Activated naive CD4-positive, alpha-beta T cell treated with anti-CD3 and anti-CD28 coated beads, Interleukin-2, amount 50 U/mL, for 72 hours (primary cell): Measurements from ENCODE around the gene CCL28. TPM values are rescaled to one million over a fixed set of nuclear protein-coding genes. Genes with fewer than 3 reads are reported as not detected.
"Not testable (repeated sequence)": the region's sequence is repeated elsewhere in the genome, so short reads cannot be mapped to it uniquely, and the experiment has no call there.

ENCODE experiments used
- ATAC-seq, 2 donors: fragments of 150-1000 bp; cut with Tn5 transposase; 2 replicates each; pipeline ENCODE4 v1.10.0; 2021; ENCODE audit warnings: mild to moderate bottlenecking in 2 of 2, moderate library complexity in 2 of 2
- DNase-seq, 2 donors: peaks; one replicate each; pipeline ENCODE4 v3.0.0; 2021 to 2022; ENCODE audit warnings: low spot score in 2 of 2
- H3K27ac Mint-ChIP-seq, 2 donors: one replicate each; pipeline ENCODE4 v1.8.0; 2022; ENCODE audit warnings: mild to moderate bottlenecking in 2 of 2, mixed read lengths in 2 of 2
- H3K36me3 Mint-ChIP-seq, 2 donors: one replicate each; pipeline ENCODE4 v1.8.0; 2022; ENCODE audit warnings: mixed read lengths in 2 of 2
- H3K9me3 Mint-ChIP-seq, 2 donors: one replicate each; pipeline ENCODE4 v1.8.0; 2022; ENCODE audit warnings: mixed read lengths in 2 of 2
- total RNA-seq, 2 donors: library from RNA; stranded (reverse); gene quantifications; one replicate each; pipeline ENCODE4 v1.2.3, GENCODE V29; 2022

Gene CCL28
- total RNA-seq, 2 donors from 2014 or later = 4.5 to 18.9 TPM

DNA sequence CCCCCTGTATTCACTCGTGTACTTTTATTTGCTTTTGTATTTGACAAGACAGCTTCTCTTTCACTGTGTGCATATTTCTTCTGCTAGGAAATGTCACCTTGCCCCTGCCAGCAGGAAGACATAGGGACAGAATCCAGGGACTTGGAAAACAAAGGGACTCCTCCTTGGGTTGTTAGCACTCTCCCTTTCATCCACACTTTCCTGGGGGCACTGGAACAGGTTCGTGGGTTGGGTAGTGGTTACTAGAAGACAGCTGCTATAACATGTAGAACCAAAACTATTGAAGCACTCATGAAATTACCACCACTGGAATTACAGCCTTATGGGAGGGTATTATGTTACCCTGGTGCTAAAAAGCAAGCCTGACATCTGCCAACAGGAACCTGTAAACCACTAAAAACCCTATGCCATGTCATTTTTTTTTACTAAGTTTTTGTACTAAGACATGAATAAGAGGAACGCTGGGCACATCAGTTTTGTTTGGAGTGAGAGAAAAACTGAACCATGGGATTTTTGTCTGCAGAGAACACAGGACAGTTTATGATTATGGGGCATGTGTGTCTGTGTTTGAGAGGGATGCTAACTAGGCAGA lies 4.7 kb upstream of the CCL28 start:
- Mint-ChIP-seq H3K9me3 (no peaks in the 10 kb centered on the region), H3K27ac (no peak overlapping the region)
- no peak for DNase-seq

DNA sequence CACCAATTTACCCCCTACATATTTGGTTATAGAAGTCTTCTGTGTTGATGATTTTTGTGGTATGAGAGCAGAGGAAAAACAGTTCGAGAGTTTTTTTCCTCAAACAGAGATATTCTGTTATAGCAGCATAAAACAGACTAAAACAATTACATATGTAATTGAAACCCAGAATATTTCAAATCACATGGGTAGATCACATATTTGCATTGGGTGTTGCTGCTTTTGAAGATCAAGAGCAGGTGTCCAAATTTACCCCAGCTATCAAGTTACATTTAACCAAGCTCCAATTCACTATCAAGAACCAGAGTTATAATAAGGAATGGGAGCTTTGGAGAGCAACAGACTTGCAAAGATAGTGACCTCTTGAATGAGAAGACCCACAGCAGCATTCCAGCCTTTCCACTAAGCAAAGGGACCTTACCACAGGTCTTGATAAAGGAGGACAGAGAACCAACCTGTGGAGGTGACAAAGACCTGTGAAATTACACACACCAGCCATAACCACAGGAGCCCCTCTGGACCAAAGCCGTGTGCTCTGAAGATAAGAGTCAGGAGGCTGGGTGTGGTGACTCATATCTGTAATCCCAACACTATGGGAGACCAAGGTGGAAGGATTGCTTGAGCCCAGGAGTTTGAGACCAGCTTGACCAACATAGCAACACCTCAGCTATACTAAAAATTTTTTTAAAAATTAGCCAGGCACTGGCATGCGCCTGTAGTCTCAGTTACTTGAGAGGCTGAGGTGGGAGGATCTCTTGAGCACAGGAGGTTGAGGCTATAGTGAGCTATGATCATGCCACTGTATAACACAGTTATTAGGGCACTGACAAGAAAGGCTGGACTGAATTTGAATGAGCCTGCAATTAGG lies 4.0 kb upstream of the CCL28 start:
- Mint-ChIP-seq H3K27ac (no peak overlapping the region), H3K9me3 (no peaks in the 10 kb centered on the region), H3K36me3 (no peaks in the 10 kb centered on the region)
- DNase-seq (no peak), ATAC-seq (no peak)

More for the DNA sequence above, 4.7 kb upstream of the CCL28 start:
- H3K36me3 Mint-ChIP-seq = no peaks in the 10 kb centered on the region
- ATAC-seq = no peak

DNA sequence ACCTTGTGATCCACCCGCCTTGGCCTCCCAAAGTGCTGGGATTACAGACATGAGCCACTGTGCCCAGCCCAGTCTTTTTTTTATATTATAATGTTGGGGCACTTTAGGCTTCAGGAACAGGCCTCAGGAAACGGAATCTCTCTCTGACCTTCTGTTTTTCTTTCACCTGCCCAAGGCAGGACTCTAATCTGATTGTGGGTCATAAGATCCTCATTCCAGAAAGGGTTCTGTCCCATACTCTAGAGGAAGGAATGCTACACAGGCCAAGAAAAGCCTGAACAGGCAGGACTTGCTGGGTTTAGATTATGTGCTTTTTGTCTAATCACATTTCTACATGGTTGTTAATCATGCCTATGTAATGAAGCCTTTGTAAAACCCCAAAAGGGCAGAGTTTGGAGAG lies 1.8 kb upstream of the CCL28 start:
- no peak for ATAC-seq
- Mint-ChIP-seq H3K36me3 (no peaks in the 10 kb centered on the region), H3K27ac (no peak overlapping the region), H3K9me3 (no peaks in the 10 kb centered on the region)
- no peak for DNase-seq

DNA sequence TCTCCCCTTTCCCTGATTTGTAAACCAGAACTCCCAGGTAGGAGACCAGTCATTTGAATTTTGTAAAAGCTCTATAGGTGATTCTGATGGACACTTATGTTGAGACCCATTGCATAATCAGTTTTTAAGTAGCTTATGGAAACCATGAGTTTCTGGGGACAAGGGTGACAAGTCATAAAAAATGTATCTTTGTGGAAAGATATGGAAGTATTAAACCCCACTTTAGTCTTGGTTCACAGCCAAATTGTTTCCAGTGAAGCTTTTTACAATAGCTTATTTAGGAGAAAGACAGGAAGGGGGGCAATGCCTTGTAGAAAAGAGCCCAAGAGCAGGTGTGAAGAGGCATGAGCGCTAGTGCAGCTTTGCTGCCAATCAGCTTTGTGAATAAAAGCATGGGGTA lies 453 bp upstream of the CCL28 start:
- no peak overlapping the region for H3K27ac Mint-ChIP-seq
- no peak for DNase-seq
- no peaks in the 10 kb centered on the region for H3K9me3 Mint-ChIP-seq
- ATAC-seq = no peak
- H3K36me3 Mint-ChIP-seq = no peaks in the 10 kb centered on the region

DNA sequence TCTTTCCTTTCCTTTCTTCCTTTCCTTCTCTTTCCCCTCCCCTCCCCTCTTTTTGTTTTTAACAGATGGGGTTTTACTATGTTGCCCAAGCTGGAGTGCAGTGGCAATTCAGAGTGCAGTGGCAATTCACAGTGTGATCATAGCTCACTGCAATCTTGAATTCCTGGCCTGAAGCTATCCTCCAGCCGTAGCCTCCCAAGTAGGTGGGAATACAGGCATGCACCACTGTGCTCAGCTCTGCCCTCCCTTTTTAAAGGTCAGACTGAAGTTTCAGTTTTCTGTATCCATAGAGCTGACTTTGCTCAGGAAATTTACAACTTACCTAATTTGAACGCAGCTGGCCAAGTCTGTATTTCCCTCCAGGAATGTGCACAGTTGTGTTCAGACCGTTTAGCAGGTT lies 696 bp downstream of the CCL28 start:
- Mint-ChIP-seq H3K9me3 (no peaks in the 10 kb centered on the region), H3K36me3 (peaks cover 5% of the 10 kb centered on the region in 2 donors), H3K27ac (no peak overlapping the region)
- ATAC-seq (no peak), DNase-seq (no peak)

DNA sequence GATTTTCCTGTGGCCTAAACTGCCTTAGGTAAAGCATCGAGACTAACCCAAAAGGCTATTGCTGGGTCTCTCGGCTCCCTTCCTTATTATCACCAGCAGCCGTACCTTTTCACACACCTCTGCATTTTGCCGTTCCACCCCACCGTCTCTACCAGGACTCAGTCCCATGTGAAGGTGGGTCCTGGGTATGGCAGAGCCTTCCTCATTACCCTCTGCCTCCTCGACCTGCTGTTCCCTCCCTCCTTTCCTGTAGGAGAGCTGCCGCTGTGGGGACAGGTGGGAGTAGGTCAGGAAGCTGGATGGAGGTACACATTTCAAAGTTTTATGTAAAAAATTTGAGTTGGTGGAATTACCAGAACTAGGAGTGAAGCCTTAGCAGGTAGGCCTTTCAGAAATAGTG lies 1.8 kb downstream of the CCL28 start:
- no peak for ATAC-seq
- Mint-ChIP-seq H3K9me3 (peaks cover 2% of the 10 kb centered on the region in 2 donors), H3K36me3 (peaks cover 8 to 10% of the 10 kb centered on the region in 2 donors)

DNA sequence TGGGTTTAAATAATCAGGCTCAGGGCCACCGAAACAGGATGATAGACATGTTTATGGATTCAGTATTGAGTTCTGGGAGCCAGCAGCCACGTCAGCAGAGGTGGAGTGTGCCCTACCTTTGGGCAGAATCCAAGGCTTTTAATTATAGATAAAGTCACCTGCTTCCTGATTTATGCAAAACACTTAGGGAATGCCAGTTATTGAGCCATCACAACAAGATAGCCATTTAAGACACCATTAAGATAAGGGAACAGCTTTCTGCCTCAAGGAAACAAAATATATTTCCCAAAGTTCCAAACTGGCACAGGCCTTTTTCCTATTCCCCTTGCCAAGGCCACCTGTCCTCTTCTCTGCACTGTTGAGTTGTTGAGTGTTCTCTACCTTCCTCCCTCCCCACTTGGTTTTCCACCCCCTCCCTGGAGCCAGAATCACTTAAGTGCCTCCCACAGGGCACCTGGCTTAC lies 2.4 kb downstream of the CCL28 start:
- DNase-seq (no peak), ATAC-seq (no peak)
- H3K9me3 Mint-ChIP-seq = peaks cover 7% of the 10 kb centered on the region in 2 donors
- peaks cover 14 to 16% of the 10 kb centered on the region in 2 donors for H3K36me3 Mint-ChIP-seq
- H3K27ac Mint-ChIP-seq = no peak overlapping the region

More for the DNA sequence above, 1.8 kb downstream of the CCL28 start:
- no peak overlapping the region for H3K27ac Mint-ChIP-seq
- no peak for DNase-seq

DNA sequence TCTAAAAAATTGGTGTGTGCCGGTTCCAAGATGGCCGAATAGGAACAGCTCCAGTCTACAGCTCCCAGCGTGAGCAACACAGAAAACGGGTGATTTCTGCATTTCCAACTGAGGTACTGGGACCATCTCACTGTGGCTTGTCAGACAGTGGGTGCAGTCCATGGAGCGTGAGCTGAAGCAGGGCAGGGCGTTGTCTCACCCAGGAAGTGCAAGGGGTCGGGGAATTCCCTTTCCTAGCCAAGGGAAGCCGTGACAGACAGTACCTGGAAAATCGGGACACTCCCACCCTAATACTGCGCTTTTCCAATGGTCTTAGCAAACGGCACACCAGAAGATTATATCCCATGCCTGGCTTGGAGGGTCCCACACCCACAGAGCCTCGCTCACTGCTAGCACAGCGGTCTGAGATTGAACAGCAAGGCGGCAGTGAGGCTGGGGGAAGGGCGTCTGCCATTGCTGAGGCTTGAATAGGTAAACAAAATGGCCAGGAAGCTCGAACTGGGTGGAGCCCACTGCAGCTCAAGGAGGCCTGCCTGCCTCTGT lies 9.6 kb downstream of the CCL28 start:
- not testable (repeated sequence) for H3K27ac Mint-ChIP-seq, DNase-seq, ATAC-seq
- peaks cover 18 to 22% of the 10 kb centered on the region in 2 donors for H3K9me3 Mint-ChIP-seq
- peaks cover 49 to 54% of the 10 kb centered on the region in 2 donors for H3K36me3 Mint-ChIP-seq

DNA sequence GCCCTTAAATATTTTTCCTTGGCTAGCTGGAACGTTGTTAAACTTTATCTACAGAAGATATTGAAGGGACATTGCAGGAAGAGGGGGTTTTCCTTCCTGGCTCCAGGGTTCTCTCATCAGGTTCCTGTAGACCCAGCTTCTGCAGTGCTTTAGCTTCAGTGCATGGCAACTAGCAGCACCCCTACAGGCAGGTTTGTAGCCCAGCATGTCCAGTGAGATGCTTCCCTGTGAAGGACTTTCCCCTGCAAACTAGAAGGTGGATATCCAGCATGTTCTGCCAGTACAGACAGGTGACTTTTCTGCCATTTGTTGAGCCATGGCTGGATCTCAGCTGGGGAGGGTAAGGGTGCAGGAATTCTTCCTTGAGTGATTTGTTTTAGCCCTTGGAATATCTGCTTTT lies 10.4 kb downstream of the CCL28 start:
- no peak overlapping the region for H3K27ac Mint-ChIP-seq
- H3K9me3 Mint-ChIP-seq = peaks cover 18 to 22% of the 10 kb centered on the region in 2 donors
- ATAC-seq (no peak), DNase-seq (no peak)
- peaks cover 49 to 52% of the 10 kb centered on the region in 2 donors for H3K36me3 Mint-ChIP-seq

DNA sequence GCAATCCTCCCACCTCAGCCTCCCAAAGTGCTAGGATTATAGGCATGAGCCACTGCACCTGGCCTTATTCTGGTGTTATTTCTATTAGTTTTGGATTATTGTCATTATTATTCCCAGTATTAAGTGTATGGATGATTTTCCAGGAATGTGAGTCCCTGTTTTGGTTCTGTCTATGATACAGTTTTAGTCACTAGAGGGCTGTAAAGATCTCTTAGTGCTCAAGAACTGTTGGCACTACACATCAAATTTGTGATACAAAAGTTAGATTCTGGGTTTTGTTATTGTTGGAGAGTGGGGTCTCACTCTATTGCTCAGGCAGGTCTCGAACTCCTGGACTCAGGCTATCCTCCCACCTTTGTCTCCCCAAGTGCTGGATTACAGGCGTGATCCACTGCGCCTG lies 12.1 kb downstream of the CCL28 start:
- no peak for DNase-seq
- ATAC-seq = no peak
- Mint-ChIP-seq H3K36me3 (peaks cover 43 to 44% of the 10 kb centered on the region in 2 donors), H3K27ac (no peak overlapping the region), H3K9me3 (peaks cover 13 to 17% of the 10 kb centered on the region in 2 donors)

DNA sequence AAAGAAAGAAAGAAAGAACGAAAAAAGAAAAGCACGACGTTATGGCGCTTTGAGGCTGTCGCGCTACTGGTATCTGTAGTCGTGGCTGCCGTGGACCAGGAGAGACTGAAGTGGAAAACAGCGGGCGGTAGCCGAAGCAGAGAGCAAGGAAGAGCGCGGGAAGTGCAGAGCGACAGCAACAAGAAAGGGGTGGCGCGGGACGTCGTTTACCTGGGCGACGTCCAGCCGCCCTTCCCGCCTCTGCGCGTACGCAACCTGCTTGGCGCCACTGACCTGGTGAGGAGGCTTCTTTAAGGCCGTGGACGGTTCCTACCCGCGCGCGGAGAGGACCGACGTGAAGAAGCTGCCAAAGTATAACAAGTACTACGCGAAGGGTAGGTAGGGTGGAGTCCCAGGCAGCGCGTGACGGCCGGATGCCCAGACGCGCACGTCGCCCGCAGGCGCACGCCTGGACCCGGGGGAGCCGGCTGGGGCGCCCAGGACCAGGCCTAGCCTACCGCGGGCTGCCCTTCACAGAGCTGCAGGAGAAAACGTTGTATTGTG lies 15.4 kb downstream of the CCL28 start:
- ATAC-seq (peak; percentile 98 to 100), DNase-seq (peak; percentile 73 to 75)
- peak overlapping the region; percentile 95 to 97 for H3K27ac Mint-ChIP-seq
- peaks cover 16 to 21% of the 10 kb centered on the region in 2 donors for H3K36me3 Mint-ChIP-seq
- H3K9me3 Mint-ChIP-seq = peaks cover 0 to 4% of the 10 kb centered on the region in 2 donors

DNA sequence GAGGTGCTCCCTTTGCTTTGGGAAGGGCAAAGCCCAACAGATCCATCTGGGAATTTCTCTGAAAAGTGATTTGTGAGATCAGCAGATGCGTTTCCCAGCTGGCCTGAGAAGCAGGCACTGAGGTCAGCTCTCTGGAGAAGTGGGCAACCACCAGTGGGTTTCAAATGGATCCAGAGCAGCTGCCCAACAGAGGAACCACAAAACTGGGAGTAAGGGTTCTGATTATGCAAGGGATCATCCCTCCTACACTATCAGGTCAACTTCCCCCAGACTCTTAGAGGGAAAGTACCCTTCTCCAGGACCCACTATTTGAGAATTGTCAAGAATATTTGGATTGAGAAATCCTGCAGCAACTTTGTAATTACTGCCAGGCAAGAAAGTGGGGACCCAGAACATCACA lies 21.7 kb downstream of the CCL28 start:
- no peak overlapping the region for H3K27ac Mint-ChIP-seq
- ATAC-seq (no peak), DNase-seq (no peak)
- no peaks in the 10 kb centered on the region for H3K9me3 Mint-ChIP-seq
- peaks cover 0 to 16% of the 10 kb centered on the region in 2 donors for H3K36me3 Mint-ChIP-seq

DNA sequence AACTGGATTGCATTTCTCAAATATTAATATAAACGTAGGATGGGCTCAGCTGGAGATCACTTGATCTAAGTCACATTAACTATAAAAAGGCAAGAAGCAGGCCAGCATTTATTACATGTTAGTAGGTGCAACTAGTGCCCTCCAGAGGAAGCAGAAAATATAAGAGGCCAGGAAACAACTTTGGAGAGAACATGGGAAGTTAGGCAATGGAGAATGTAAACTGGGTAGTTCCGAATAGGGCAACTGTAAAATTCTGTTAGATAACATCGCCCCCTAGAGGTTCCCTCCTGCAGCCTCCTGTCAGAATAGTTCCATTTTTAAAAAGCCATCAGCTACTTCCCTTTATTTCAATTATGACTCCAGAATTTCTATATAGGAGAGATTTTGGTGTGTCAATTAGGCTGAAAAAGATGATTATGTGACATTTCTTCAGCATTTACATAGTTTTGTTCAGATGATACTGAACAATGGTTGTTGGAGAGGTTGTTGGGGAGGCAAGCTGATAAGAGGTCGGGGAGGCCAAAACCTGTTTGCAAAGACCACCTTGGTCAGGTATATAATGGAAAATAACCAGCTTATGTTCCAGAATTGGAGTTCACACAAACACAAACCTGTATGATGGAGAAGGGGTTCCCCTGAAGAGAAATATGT lies 22.4 kb downstream of the CCL28 start:
- ATAC-seq (peak; percentile 79 to 91), DNase-seq (peak in 1 of 2 donors; percentile 41)
- no peak overlapping the region for H3K27ac Mint-ChIP-seq
- no peaks in the 10 kb centered on the region for H3K9me3 Mint-ChIP-seq
- peaks cover 0 to 18% of the 10 kb centered on the region in 2 donors for H3K36me3 Mint-ChIP-seq

DNA sequence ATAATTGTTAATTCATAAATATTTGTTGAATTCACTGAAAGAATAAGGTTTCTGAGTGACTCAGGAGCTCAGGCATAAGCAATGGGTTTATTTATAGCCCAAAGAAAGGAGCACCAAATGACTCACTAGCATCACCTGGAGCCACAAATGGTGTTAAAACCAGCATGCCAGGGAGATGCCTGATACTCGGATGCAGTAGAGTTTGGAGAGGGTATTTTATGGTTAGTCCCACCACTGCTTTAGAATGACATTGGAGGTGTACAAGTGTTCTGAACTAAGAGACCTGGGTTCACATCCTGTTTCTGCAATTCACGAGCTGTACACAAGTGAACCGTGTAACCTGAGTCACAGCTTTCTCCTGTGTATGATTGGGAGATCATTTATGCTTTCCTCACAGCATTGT lies 25.2 kb downstream of the CCL28 start:
- Mint-ChIP-seq H3K36me3 (peaks cover 2 to 42% of the 10 kb centered on the region in 2 donors), H3K27ac (peak overlapping the region in 1 of 2 donors; percentile 51), H3K9me3 (no peaks in the 10 kb centered on the region)
- DNase-seq (no peak), ATAC-seq (peak; percentile 51 to 66)

DNA sequence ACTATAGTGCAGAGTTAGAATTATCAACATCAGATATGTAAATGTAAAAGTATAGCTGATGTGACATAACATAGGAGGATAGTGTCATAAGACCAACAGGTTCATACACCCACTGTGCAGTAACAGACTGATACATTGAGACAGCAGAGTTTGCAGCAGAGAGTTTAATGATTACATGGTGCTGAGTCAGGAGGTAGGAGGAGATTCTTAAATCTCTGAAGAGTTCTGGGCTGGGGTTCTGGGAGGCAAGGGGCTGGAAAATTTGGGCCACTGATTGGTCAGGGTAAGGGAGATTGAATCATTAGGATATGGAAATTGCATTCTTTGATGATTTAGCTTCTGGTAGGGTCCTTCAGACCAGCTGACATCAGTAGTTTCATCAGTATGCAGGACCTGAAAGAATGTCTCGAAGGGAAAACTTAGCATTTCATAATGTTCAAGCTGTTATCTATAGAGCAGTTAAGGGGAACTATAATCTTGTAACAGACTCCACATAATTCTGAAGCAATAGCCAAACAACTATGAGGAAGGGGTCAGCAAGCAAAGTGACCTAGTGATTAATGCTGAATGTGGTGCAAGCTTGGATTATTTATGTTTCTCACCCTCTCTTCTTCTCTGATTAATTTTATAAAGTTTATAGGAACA lies 35.6 kb downstream of the CCL28 start:
- Mint-ChIP-seq H3K36me3 (peaks cover 31 to 35% of the 10 kb centered on the region in 2 donors), H3K9me3 (peaks cover 0 to 8% of the 10 kb centered on the region in 2 donors), H3K27ac (peak overlapping the region in 1 of 2 donors; percentile 39)
- DNase-seq (no peak), ATAC-seq (no peak)

DNA sequence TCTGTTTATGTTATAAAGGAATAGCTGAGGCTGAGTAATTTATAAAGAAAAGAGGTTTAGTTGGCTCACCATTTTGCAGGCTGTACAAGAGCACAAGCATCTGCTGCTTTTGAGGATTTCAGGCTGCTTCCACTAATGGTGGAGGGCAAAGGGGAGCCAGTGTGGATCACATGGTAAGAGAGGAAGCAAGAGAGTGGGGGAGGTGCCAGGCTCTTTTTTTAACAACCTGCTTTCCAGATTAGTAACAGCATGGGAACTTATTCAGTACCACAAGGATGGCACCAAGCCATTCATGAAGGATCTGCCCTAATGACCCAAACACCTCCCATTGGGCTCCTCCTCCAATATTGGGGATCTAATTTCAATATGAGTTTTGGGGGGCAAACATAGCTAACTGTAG lies 40.4 kb downstream of the CCL28 start:
- H3K36me3 Mint-ChIP-seq = peaks cover 51 to 57% of the 10 kb centered on the region in 2 donors
- peak overlapping the region in 1 of 2 donors; percentile 25 for H3K27ac Mint-ChIP-seq
- no peak for DNase-seq
- ATAC-seq = no peak
- peaks cover 7 to 40% of the 10 kb centered on the region in 2 donors for H3K9me3 Mint-ChIP-seq
